Fibroblast of pulmonary artery (primary cell): ENCODE results near the gene CARD10.

ENCODE experiments used
- DNase-seq: peaks from one replicate; pipeline ENCODE4 v3.0.0-alpha.2; 2010; ENCODE audit warnings: low read depth
- H3K4me3 ChIP-seq: replicated peaks from 2 replicates; pipeline ENCODE4 v1.5.1; 2011; ENCODE audit warnings: low read depth, mild to moderate bottlenecking, control low read depth, low read length, moderate library complexity
- TF ChIP-seq, protein P1 (sequence below): IDR thresholded peaks from 2 replicates; pipeline ENCODE4 v1.5.1; 2011; ENCODE audit warnings: mild to moderate bottlenecking, control low read depth, low read length, inconsistent platforms; ENCODE audit errors: missing control alignments

Gene CARD10

DNA sequence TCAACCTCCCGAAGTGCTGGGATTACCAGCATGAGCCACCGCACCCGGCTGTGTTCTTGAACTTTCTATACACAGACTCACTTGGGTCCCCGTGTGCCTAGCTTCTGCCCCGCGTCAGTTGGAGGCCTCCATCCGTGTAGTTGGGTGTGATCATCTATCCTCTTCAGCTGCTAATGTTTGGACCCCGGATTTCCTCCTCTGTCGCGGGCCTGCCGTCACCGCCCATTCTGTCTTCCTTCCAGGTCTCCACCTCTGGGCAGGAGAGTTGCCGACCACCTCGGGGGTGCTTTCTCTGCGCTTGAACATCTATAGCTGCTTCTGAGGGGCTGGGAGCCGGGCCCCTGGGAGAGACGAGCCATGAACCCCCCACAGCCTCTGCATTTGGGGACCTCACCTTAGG is 46.6 kb upstream of the CARD10 start:
- no peak overlapping the region for H3K4me3 ChIP-seq
- no peak for DNase-seq
- TF ChIP-seq, protein P1, sequence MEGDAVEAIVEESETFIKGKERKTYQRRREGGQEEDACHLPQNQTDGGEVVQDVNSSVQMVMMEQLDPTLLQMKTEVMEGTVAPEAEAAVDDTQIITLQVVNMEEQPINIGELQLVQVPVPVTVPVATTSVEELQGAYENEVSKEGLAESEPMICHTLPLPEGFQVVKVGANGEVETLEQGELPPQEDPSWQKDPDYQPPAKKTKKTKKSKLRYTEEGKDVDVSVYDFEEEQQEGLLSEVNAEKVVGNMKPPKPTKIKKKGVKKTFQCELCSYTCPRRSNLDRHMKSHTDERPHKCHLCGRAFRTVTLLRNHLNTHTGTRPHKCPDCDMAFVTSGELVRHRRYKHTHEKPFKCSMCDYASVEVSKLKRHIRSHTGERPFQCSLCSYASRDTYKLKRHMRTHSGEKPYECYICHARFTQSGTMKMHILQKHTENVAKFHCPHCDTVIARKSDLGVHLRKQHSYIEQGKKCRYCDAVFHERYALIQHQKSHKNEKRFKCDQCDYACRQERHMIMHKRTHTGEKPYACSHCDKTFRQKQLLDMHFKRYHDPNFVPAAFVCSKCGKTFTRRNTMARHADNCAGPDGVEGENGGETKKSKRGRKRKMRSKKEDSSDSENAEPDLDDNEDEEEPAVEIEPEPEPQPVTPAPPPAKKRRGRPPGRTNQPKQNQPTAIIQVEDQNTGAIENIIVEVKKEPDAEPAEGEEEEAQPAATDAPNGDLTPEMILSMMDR = no peak

DNA sequence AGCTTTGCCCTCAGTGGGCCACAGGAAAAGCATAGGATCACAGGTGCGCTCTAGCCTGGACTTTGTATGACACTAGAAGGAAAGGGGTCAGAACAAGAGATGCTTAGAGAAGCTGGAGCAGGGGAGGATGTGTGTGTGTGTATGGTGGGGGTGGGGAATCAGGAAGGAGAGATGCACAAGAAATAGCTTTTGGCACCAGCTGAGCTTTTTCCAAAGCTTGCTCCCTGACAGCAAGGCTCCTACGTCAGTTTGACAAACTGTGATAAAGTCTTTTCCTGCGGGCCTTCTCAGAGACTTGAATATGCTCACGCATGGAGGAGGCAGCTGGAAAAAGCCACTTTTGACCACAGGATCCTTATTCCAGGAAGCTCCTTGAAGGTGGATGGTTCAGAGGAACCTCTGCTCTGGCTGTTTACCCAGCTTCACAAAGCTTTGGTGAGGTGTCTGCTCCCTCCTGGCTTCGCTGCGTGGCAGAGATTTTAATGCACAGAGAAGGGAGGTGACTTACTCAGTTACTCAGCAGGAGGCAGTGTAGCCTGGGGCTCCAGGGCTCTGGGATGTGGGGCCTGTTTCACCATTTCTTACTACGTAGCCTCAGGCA is 45.0 kb upstream of the CARD10 start:
- TF ChIP-seq, protein P1 = peak; percentile 27
- H3K4me3 ChIP-seq = peak overlapping the region; percentile 49
- peak; percentile 93 for DNase-seq

DNA sequence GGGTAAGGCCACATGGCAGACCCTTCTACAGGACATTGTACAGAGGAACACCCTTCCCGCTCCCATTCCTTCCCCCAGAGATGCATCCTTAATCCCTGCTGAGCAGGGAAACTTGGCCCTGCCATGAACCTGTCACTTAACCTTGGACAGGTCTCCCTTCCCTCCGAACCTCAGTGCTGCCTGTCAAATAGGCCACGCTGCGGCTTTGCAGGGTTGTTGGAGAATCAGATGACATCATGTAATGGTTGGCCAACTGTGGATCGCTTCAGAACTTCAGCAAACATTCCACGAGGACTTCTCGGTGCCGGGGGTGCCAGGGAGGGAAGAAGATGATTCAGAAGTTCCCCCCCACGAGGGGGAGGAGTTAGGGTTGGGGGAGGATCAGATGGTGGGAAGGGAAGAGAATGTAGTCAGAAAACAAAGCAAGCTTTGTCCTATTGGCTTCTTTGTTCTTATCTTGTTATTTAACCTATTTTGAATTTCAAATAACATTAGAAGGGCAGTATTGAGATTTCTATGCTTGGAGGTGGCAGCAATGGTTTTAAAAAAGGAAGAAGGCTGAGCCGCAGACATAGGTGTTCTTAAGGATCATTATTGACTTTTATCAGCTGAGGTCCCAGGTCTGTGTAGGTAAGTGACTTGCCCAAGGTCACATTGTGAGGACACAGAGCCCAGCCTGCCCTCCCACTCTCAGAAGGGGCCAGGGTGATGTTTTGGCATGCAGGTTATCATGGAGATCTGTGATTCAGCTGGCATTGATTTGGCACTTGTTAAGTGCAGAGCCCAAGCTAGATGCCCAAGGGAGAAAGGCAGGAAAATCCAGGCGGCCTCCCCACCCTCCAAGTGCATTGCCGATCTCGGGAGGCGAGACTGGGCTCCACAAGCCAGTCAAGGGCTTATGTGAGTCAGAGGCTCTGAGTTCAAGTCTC is 44.2 kb upstream of the CARD10 start:
- DNase-seq = peak; percentile 97
- H3K4me3 ChIP-seq = peak overlapping the region; percentile 89

DNA sequence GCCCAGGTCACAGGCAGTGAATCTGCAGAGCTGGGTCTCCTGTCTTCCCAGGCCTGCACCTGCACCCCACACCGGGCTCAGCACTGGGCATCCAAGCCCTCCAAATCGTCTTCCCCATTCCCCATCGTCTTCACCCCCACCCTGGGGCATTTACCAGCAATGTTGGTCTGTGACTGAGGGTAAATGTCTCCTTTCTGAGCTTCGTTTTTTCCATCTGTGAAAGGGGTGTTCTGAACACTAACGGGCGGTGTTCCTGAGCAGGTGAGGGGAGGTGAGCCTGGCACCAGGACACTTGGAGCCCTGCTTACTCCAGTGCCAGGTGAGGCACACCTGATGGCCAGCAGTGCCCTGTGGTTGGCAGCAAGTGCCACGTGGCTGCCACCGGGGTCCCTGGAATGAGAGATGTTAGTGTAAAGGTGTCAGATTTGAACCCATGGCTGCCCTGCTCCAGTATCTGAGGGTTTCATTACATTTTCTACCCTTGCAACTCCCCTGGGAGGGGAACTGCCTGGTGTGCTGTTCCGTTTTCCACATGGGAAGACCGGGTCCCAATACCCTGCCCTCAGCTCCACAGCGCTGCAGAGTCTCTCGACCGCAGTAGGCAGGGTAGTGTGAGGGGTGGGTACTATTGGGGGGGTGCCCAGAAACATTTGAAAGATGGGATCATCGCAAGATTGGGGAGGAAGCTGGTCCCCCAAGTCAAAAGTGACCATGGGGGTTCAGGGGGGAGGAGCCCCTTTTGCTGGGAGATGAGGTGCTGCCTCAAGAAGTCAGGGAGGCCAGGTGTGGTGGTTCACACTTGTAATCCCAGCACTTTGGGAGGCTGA is 43.0 kb upstream of the CARD10 start:
- TF ChIP-seq, protein P1 = no peak
- no peak for DNase-seq
- H3K4me3 ChIP-seq = peak overlapping the region; percentile 89

More for the DNA sequence above, 44.2 kb upstream of the CARD10 start:
- TF ChIP-seq, protein P1 = no peak

DNA sequence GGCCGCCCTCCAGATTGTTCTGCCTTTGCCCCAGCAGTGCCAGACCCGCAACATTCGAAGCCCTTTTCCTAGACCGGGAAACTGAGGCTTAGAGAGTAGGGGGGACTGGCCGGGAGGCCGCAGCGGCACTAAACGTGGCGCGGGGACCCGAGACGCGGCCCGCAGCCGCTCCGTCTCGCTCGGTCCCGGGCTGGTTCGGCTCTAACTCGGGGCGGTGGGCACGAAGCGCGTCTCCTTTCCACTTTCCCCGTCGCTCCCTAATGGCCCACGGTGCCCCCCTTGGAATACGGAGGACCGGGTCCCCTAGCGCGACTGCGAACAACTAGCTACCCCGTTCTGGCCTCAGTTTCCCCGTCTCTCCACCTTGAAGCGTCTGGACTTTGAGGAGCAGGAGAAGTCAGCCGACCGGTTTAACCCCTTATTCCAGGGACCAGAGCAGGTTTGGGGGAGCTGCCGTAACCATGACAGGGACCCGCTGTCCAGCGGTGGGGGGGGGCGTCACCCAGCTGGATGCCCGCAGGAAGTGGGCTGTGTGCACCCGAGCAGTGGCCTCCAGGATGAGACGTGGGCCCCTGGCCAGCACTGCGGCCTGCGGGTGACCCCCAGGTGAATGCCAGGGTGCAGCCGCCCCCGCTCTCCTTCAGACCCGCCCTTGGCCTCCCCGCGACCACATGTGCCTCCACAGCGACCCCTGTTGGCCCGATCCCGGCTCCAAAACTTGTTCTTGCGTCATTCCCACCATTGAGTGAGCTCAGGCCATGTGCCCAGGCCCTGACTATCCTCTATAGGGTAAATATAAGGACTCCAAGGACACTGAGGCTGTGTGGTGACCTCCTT is 42.2 kb upstream of the CARD10 start:
- TF ChIP-seq, protein P1 = peak; percentile 78
- DNase-seq = peak; percentile 91

More for the DNA sequence above, 42.2 kb upstream of the CARD10 start:
- H3K4me3 ChIP-seq = peak overlapping the region; percentile 89
